NB4 (cell line): Measurements from ENCODE around the gene COPE.

Experiments used
- MYC ChIP-seq: IDR thresholded peaks from 2 replicates; pipeline ENCODE4 v1.6.1; 2011; ENCODE audit warnings: low read depth, low read length
- POLR2A ChIP-seq: IDR thresholded peaks from 2 replicates; pipeline ENCODE4 v1.6.1; 2011; ENCODE audit warnings: mild to moderate bottlenecking; ENCODE audit not compliant: insufficient read length; ENCODE audit errors: extremely low read depth
- TF ChIP-seq, protein P1 (sequence below): IDR thresholded peaks from one replicate; pipeline ENCODE4 v1.5.1; 2012; ENCODE audit warnings: low read depth, low read length
- TF ChIP-seq, protein P2 (sequence below): IDR thresholded peaks from 2 replicates; pipeline ENCODE4 v1.6.1; 2011; ENCODE audit warnings: low read depth, low read length

DNA sequence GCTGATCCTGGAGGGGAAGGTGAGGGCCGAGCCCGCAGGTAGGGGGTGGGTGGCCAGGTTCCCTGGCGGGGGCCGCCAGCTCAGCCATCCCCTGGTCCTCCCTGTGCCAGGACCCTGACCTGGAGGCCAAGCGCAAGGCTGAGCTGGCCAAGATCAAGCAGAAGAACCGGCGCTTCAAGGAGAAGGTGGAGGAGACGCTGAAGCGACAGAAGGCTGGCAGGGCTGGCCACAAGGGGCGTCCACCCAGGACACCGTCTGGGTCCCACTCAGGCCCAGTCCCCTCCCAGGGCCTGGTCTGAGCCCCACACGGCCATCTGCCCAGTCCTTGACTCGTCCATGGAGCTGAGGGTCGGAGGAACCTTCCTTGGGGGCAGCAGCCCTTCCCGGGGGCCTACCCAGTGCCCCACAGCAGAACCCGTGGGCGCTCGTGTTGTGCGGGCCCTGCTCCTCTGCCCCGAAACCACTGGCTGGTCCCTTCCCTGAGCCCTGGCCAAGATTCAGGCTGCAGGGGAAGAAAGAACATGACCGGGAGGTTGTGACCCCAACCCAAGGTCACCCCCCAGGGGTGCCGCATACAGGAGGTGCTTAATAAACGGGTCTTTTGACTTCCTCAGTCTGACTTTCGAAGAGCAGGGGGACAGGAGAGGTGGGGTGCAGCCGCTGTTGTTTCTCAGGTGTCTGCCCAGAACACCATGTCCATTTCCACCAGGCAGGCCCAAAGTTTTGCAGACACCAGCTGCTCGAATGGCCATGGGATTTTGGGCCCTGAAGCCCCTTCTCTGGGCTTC is 9.0 kb upstream of the COPE start:
- TF ChIP-seq, protein P1, sequence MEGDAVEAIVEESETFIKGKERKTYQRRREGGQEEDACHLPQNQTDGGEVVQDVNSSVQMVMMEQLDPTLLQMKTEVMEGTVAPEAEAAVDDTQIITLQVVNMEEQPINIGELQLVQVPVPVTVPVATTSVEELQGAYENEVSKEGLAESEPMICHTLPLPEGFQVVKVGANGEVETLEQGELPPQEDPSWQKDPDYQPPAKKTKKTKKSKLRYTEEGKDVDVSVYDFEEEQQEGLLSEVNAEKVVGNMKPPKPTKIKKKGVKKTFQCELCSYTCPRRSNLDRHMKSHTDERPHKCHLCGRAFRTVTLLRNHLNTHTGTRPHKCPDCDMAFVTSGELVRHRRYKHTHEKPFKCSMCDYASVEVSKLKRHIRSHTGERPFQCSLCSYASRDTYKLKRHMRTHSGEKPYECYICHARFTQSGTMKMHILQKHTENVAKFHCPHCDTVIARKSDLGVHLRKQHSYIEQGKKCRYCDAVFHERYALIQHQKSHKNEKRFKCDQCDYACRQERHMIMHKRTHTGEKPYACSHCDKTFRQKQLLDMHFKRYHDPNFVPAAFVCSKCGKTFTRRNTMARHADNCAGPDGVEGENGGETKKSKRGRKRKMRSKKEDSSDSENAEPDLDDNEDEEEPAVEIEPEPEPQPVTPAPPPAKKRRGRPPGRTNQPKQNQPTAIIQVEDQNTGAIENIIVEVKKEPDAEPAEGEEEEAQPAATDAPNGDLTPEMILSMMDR, result no peak
- no peak for TF ChIP-seq POLR2A
- TF ChIP-seq, protein P2, sequence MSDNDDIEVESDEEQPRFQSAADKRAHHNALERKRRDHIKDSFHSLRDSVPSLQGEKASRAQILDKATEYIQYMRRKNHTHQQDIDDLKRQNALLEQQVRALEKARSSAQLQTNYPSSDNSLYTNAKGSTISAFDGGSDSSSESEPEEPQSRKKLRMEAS, result no peak
- TF ChIP-seq MYC, result no peak
